ENCODE measurements around the gene CELSR2.

The CELSR2 gene

GRCh38 chr1:109207467-109208103, 41.8 kb upstream of the CELSR2 start:
- Histone ChIP-seq H3K27me3 (peaks cover 67% of the 10 kb centered on the region), H3K9me3 (no peaks in the 10 kb centered on the region), H3K27ac (no peak overlapping the region), H3K36me3 (no peaks in the 10 kb centered on the region), H3K4me3 (ENCODE audit: low read depth in 1 of 2, low read length in 1 of 2) (no peak overlapping the region), H3K4me1 (ENCODE audit: control insufficient read depth in 1 of 2, insufficient read depth in 1 of 2, low read depth in 1 of 2, low read length in 1 of 2) (no peaks in the 10 kb centered on the region)
- no peak for TF ChIP-seq CTCF (IDR thresholded peaks at IDR 0.05)

GRCh38 chr1:109208394-109208793, 40.9 kb upstream of the CELSR2 start:
- H3K36me3 ChIP-seq = no peaks in the 10 kb centered on the region
- no peak overlapping the region for H3K27ac ChIP-seq
- no peak for TF ChIP-seq CTCF (IDR thresholded peaks at IDR 0.05)
- H3K4me1 ChIP-seq (ENCODE audit: control insufficient read depth in 1 of 2, insufficient read depth in 1 of 2, low read depth in 1 of 2, low read length in 1 of 2) = peaks cover 2% of the 10 kb centered on the region in 2 experiments
- no peaks in the 10 kb centered on the region for H3K9me3 ChIP-seq
- no peak overlapping the region for H3K4me3 ChIP-seq (ENCODE audit: low read depth in 1 of 2, low read length in 1 of 2)
- H3K27me3 ChIP-seq = peaks cover 67% of the 10 kb centered on the region

- TF ChIP-seq CTCF (IDR thresholded peaks at IDR 0.05) = no peak
- Histone ChIP-seq H3K4me3 (ENCODE audit: low read depth in 1 of 2, low read length in 1 of 2) (no peak overlapping the region), H3K36me3 (no peaks in the 10 kb centered on the region), H3K9me3 (no peaks in the 10 kb centered on the region), H3K27me3 (peaks cover 67% of the 10 kb centered on the region), H3K27ac (no peak overlapping the region), H3K4me1 (ENCODE audit: control insufficient read depth in 1 of 2, insufficient read depth in 1 of 2, low read depth in 1 of 2, low read length in 1 of 2) (peaks cover 4 to 6% of the 10 kb centered on the region in 2 experiments)
These were observed 40.4 kb upstream of the CELSR2 start for GRCh38 chr1:109208836-109209463.

GRCh38 chr1:109210058-109210457, 39.3 kb upstream of the CELSR2 start:
- Histone ChIP-seq H3K27ac (no peak overlapping the region), H3K4me1 (ENCODE audit: control insufficient read depth in 1 of 2, insufficient read depth in 1 of 2, low read depth in 1 of 2, low read length in 1 of 2) (peaks cover 12 to 13% of the 10 kb centered on the region in 2 experiments), H3K36me3 (no peaks in the 10 kb centered on the region), H3K9me3 (no peaks in the 10 kb centered on the region), H3K27me3 (peaks cover 64% of the 10 kb centered on the region), H3K4me3 (ENCODE audit: low read depth in 1 of 2, low read length in 1 of 2) (no peak overlapping the region)
- no peak for TF ChIP-seq CTCF (IDR thresholded peaks at IDR 0.05)

- peaks cover 31% of the 10 kb centered on the region for H3K27me3 ChIP-seq
- H3K4me3 ChIP-seq (ENCODE audit: low read depth in 1 of 2, low read length in 1 of 2) = peak overlapping the region; percentile 80 to 95
- H3K36me3 ChIP-seq = no peaks in the 10 kb centered on the region
- peak overlapping the region; percentile 73 for H3K27ac ChIP-seq
- peaks cover 16% of the 10 kb centered on the region in 2 experiments for H3K4me1 ChIP-seq (ENCODE audit: control insufficient read depth in 1 of 2, insufficient read depth in 1 of 2, low read depth in 1 of 2, low read length in 1 of 2)
- no peaks in the 10 kb centered on the region for H3K9me3 ChIP-seq
- TF ChIP-seq CTCF (IDR thresholded peaks at IDR 0.05) = no peak
These were observed 36.0 kb upstream of the CELSR2 start for GRCh38 chr1:109213345-109213823.
